PC-3 (cell line): ENCODE data around the gene HPN. TPM values are rescaled to one million over a fixed set of nuclear protein-coding genes. Genes with fewer than 3 reads are reported as not detected.

Experiments used
- ATAC-seq: fragments of 200-7000 bp; cut with Tn5 transposase; 2 replicates; pipeline ENCODE4 v1.9.1; 2020; ENCODE audit warnings: mild to moderate bottlenecking, moderate library complexity
- BruUV-seq: library from RNA; stranded (reverse); fragments of 400-500 nt; replicated peaks from 2 replicates; lab custom pipeline; 2021; lab: Mats Ljungman, UMichigan
- CTCF ChIA-PET: fragments of 300-600 bp; sonication (Branson Sonifier 250); formaldehyde crosslinking; loops from one replicate; lab custom pipeline; 2022; ENCODE audit warnings: antibody characterized with exemption; lab: Charles Lee
- POLR2A ChIA-PET: fragments of 300-600 bp; sonication (Branson Sonifier 250); formaldehyde crosslinking; loops from one replicate; lab custom pipeline; 2022; ENCODE audit warnings: antibody characterized with exemption; ENCODE audit not compliant: unreplicated experiment; lab: Charles Lee
- DNase-seq: peaks from one replicate; pipeline ENCODE4 v3.0.0-alpha.2; 2015
- H2AFZ ChIP-seq: fragments of 300-600 bp; sonication (generic); 2 replicates; pipeline ENCODE4 v1.6.0; 2016; ENCODE audit warnings: antibody characterized with exemption, low read length
- H3F3A ChIP-seq: fragments of 300-600 bp; sonication (generic); one replicate; pipeline ENCODE4 v1.6.0; 2017; ENCODE audit warnings: antibody characterized with exemption, low read length, control low read depth, mild to moderate bottlenecking; ENCODE audit not compliant: unreplicated experiment
- H3K27ac ChIP-seq: fragments of 300-600 bp; sonication (generic); 2 replicates; pipeline ENCODE4 v1.5.1; 2016; ENCODE audit warnings: mild to moderate bottlenecking, low read length
- H3K27me3 ChIP-seq: fragments of 300-600 bp; sonication (generic); 2 replicates; pipeline ENCODE4 v1.6.1; 2016; ENCODE audit warnings: low read length, mixed read lengths
- H3K36me3 ChIP-seq: fragments of 300-600 bp; sonication (generic); 2 replicates; pipeline ENCODE4 v1.6.1; 2016; ENCODE audit warnings: low read depth, mixed run types, low read length, mixed read lengths
- H3K4me1 ChIP-seq: fragments of 300-600 bp; sonication (generic); 2 replicates; pipeline ENCODE4 v1.5.1; 2016; ENCODE audit warnings: low read length; ENCODE audit not compliant: insufficient read depth
- H3K4me2 ChIP-seq: fragments of 300-600 bp; sonication (generic); 2 replicates; pipeline ENCODE4 v1.6.0; 2016; ENCODE audit warnings: low read length
- H3K4me3 ChIP-seq: fragments of 300-600 bp; sonication (generic); 2 replicates; pipeline ENCODE4 v1.5.1; 2016; ENCODE audit warnings: mild to moderate bottlenecking, low read length, mixed read lengths
- H3K79me2 ChIP-seq: fragments of 300-600 bp; sonication (generic); 2 replicates; pipeline ENCODE4 v1.6.1; 2017; ENCODE audit warnings: low read length, mixed read lengths
- H3K9ac ChIP-seq: fragments of 300-600 bp; sonication (generic); 2 replicates; pipeline ENCODE4 v1.6.0; 2016; ENCODE audit warnings: mild to moderate bottlenecking, low read length
- H3K9me2 ChIP-seq: fragments of 300-600 bp; sonication (generic); replicated peaks from 2 replicates; pipeline ENCODE4 v1.6.1; 2016; ENCODE audit warnings: mixed run types, low read length, mixed read lengths
- H3K9me3 ChIP-seq: fragments of 300-600 bp; sonication (generic); 2 replicates; pipeline ENCODE4 v1.6.1; 2016; ENCODE audit warnings: low read length, mixed read lengths
- H4K20me1 ChIP-seq: fragments of 300-600 bp; sonication (generic); 2 replicates; pipeline ENCODE4 v1.6.1; 2016; ENCODE audit warnings: low read length, mixed read lengths
- CTCF ChIP-seq: fragments of 300-600 bp; sonication (generic); conservative IDR thresholded peaks from 2 replicates; pipeline ENCODE4 v1.5.1; 2017; ENCODE audit warnings: antibody characterized with exemption, low read depth, mild to moderate bottlenecking, low read length
- EZH2 ChIP-seq: fragments of 300-600 bp; sonication (generic); IDR thresholded peaks from one replicate; pipeline ENCODE4 v1.6.1; 2017; ENCODE audit warnings: antibody characterized with exemption, mild to moderate bottlenecking, low read length; ENCODE audit not compliant: unreplicated experiment
- EZH2phosphoT487 ChIP-seq: fragments of 300-600 bp; sonication (generic); IDR thresholded peaks from 2 replicates; pipeline ENCODE4 v1.6.1; 2018; ENCODE audit warnings: mild to moderate bottlenecking, antibody characterized with exemption, low read length, borderline replicate concordance
- intact Hi-C: fragments of 100-400 bp; cut with micrococcal nuclease; formaldehyde crosslinking; loops from 2 replicates; pipeline ENCODE4 v1.9.0; 2023
- total RNA-seq: library from RNA; depleted of rRNA; stranded (reverse); fragments of >200 nt; gene quantifications from 2 replicates; pipeline ENCODE4 v1.2.3, GENCODE V29; 2014

The HPN gene
- total RNA-seq, 1 experiment from 2014 or later: 0.18 TPM

- Histone ChIP-seq H2AFZ (peak overlapping the region; percentile 46; the same call in 1 of the 2 replicates), H3K27me3 (no peaks in the 10 kb centered on the region), H3K79me2 (0 out of 2 replicates have a peak, but pooled peaks cover 3% of the 10 kb centered on the region), H3K36me3 (no peaks in the 10 kb centered on the region), H3K9me3 (no peaks in the 10 kb centered on the region), H3K9me2 (no peaks in the 10 kb centered on the region), H4K20me1 (no peaks in the 10 kb centered on the region), H3K4me2 (peak overlapping the region; percentile 53), H3K27ac (no peak overlapping the region), H3K4me1 (peaks cover 21% of the 10 kb centered on the region), H3F3A (no peaks in the 10 kb centered on the region), H3K9ac (no peak overlapping the region), H3K4me3 (no peak overlapping the region)
- ChIA-PET POLR2A (no interaction called here), CTCF (no interaction called here)
- intact Hi-C loops: no loop called here
- BruUV-seq: no TSS peak
- peak; percentile 87 for ATAC-seq
- peak; percentile 69 for DNase-seq
- no peak for TF ChIP-seq EZH2phosphoT487
- no peak for TF ChIP-seq CTCF
Measured at GRCh38 chr19:34994643-34995541, 46.6 kb upstream of the HPN start.

- Histone ChIP-seq H3K27me3 (no peaks in the 10 kb centered on the region), H3K9me3 (no peaks in the 10 kb centered on the region), H3K79me2 (peaks cover 4% of the 10 kb centered on the region; the same call in 1 of the 2 replicates), H3K36me3 (no peaks in the 10 kb centered on the region), H3F3A (no peaks in the 10 kb centered on the region), H4K20me1 (no peaks in the 10 kb centered on the region), H2AFZ (no peak overlapping the region), H3K27ac (no peak overlapping the region), H3K4me1 (peaks cover 21% of the 10 kb centered on the region), H3K4me3 (no peak overlapping the region), H3K4me2 (peak overlapping the region; percentile 53; the same call in 1 of the 2 replicates), H3K9ac (no peak overlapping the region), H3K9me2 (no peaks in the 10 kb centered on the region)
- BruUV-seq: no TSS peak
- TF ChIP-seq CTCF (no peak), EZH2phosphoT487 (no peak), EZH2 (no peak)
- ChIA-PET CTCF (no interaction called here), POLR2A (no interaction called here)
- DNase-seq (no peak), ATAC-seq (no peak)
- intact Hi-C loops: no loop called here
Measured at GRCh38 chr19:34995551-34995950, 46.0 kb upstream of the HPN start.

- ChIA-PET POLR2A (no interaction called here), CTCF (no interaction called here)
- H3K4me2 ChIP-seq: no peak overlapping the region
Measured at GRCh38 chr19:34997071-34997617, 44.4 kb upstream of the HPN start.

More at GRCh38 chr19:34997071-34997617, 44.4 kb upstream of the HPN start:
- H3K9me3 ChIP-seq: no peaks in the 10 kb centered on the region
- H3F3A ChIP-seq: no peaks in the 10 kb centered on the region
- ATAC-seq: no peak
- H2AFZ ChIP-seq: no peak overlapping the region
- no peak for DNase-seq
- peaks cover 26% of the 10 kb centered on the region for H3K4me1 ChIP-seq
- intact Hi-C loops: no loop called here
- H3K9me2 ChIP-seq: no peaks in the 10 kb centered on the region
- H4K20me1 ChIP-seq: no peaks in the 10 kb centered on the region
- TF ChIP-seq CTCF (no peak), EZH2 (no peak), EZH2phosphoT487 (no peak)
- no peak overlapping the region for H3K27ac ChIP-seq
- no TSS peak for BruUV-seq
- H3K79me2 ChIP-seq: peaks cover 19% of the 10 kb centered on the region
- no peak overlapping the region for H3K4me3 ChIP-seq
- no peaks in the 10 kb centered on the region for H3K27me3 ChIP-seq
- no peak overlapping the region for H3K9ac ChIP-seq
- no peaks in the 10 kb centered on the region for H3K36me3 ChIP-seq
